Measurements from ENCODE around the gene TMEM178B. TPM values are rescaled to one million over a fixed set of nuclear protein-coding genes. Genes with fewer than 3 reads are reported as not detected.
"Not testable (repeated sequence)": the region's sequence is repeated elsewhere in the genome, so short reads cannot be mapped to it uniquely, and the experiment has no call there.

Gene TMEM178B
- total RNA-seq, 2 experiments from 2014 or later, result 1.7 TPM

GRCh38 chr7:141362580-141363435, 288.9 kb downstream of the TMEM178B start:
- H3K36me3 Mint-ChIP-seq (ENCODE audit: low read depth), result no peaks in the 10 kb centered on the region
- H3K4me3 Mint-ChIP-seq, result no peak overlapping the region
- no peaks in the 10 kb centered on the region for H3K4me1 Mint-ChIP-seq
- H3K27ac Mint-ChIP-seq, result no peak overlapping the region
- CTCF ChIA-PET, result no interaction called here
- H3K9me3 Mint-ChIP-seq, result peaks cover 3% of the 10 kb centered on the region
- POLR2A ChIA-PET, result no interaction called here
- no peaks in the 10 kb centered on the region for H3K27me3 Mint-ChIP-seq
- no peak for DNase-seq

GRCh38 chr7:141363748-141364147, 289.9 kb downstream of the TMEM178B start:
- Mint-ChIP-seq H3K27me3 (no peaks in the 10 kb centered on the region), H3K4me1 (no peaks in the 10 kb centered on the region), H3K9me3 (peaks cover 3% of the 10 kb centered on the region), H3K36me3 (ENCODE audit: low read depth) (no peaks in the 10 kb centered on the region), H3K27ac (no peak overlapping the region), H3K4me3 (no peak overlapping the region)
- CTCF ChIA-PET, result interaction anchor here (0.7 kb wide), 1 partner anchor 650 kb away, joined by 4 read pairs; no protein-coding TSS in a partner anchor
- POLR2A ChIA-PET, result no interaction called here
- DNase-seq, result no peak

GRCh38 chr7:141366091-141366621, 292.3 kb downstream of the TMEM178B start:
- Mint-ChIP-seq H3K4me1 (no peaks in the 10 kb centered on the region), H3K27ac (no peak overlapping the region), H3K4me3 (no peak overlapping the region), H3K36me3 (ENCODE audit: low read depth) (no peaks in the 10 kb centered on the region), H3K9me3 (no peaks in the 10 kb centered on the region), H3K27me3 (no peaks in the 10 kb centered on the region)
- ChIA-PET POLR2A (no interaction called here), CTCF (no interaction called here)
- DNase-seq, result no peak

- ChIA-PET POLR2A (no interaction called here), CTCF (no interaction called here)
- Mint-ChIP-seq H3K9me3 (no peaks in the 10 kb centered on the region), H3K4me1 (no peaks in the 10 kb centered on the region), H3K4me3 (no peak overlapping the region), H3K36me3 (ENCODE audit: low read depth) (no peaks in the 10 kb centered on the region), H3K27me3 (peaks cover 6% of the 10 kb centered on the region), H3K27ac (no peak overlapping the region)
- no peak for DNase-seq
These were observed 295.6 kb downstream of the TMEM178B start for GRCh38 chr7:141369422-141369821.

GRCh38 chr7:141370178-141370577, 296.3 kb downstream of the TMEM178B start:
- Mint-ChIP-seq H3K4me1 (no peaks in the 10 kb centered on the region), H3K36me3 (ENCODE audit: low read depth) (no peaks in the 10 kb centered on the region), H3K4me3 (no peak overlapping the region), H3K9me3 (no peaks in the 10 kb centered on the region), H3K27ac (no peak overlapping the region), H3K27me3 (peaks cover 6% of the 10 kb centered on the region)
- DNase-seq, result no peak
- POLR2A ChIA-PET, result no interaction called here
- CTCF ChIA-PET, result interaction anchor here (1.0 kb wide), 1 partner anchor 15 kb away, joined by 3 read pairs; no protein-coding TSS in a partner anchor

- Mint-ChIP-seq H3K27ac (no peak overlapping the region), H3K36me3 (ENCODE audit: low read depth) (no peaks in the 10 kb centered on the region), H3K4me1 (no peaks in the 10 kb centered on the region), H3K4me3 (no peak overlapping the region), H3K27me3 (peaks cover 6% of the 10 kb centered on the region), H3K9me3 (no peaks in the 10 kb centered on the region)
- ChIA-PET CTCF (interaction anchor here (1.0 kb wide), 1 partner anchor 15 kb away, joined by 3 read pairs; no protein-coding TSS in a partner anchor), POLR2A (no interaction called here)
- DNase-seq, result no peak
These were observed 296.8 kb downstream of the TMEM178B start for GRCh38 chr7:141370650-141371049.

GRCh38 chr7:141374425-141374824, 300.6 kb downstream of the TMEM178B start:
- H3K27ac Mint-ChIP-seq, result no peak overlapping the region
- no peak for DNase-seq
- ChIA-PET CTCF (no interaction called here), POLR2A (no interaction called here)
- H3K9me3 Mint-ChIP-seq, result no peaks in the 10 kb centered on the region
- no peaks in the 10 kb centered on the region for H3K36me3 Mint-ChIP-seq (ENCODE audit: low read depth)
- no peaks in the 10 kb centered on the region for H3K4me1 Mint-ChIP-seq
- peaks cover 6% of the 10 kb centered on the region for H3K27me3 Mint-ChIP-seq
- H3K4me3 Mint-ChIP-seq, result no peak overlapping the region

GRCh38 chr7:141375442-141375841, 301.6 kb downstream of the TMEM178B start:
- Mint-ChIP-seq H3K4me1 (no peaks in the 10 kb centered on the region), H3K36me3 (ENCODE audit: low read depth) (no peaks in the 10 kb centered on the region), H3K4me3 (no peak overlapping the region), H3K9me3 (no peaks in the 10 kb centered on the region), H3K27ac (no peak overlapping the region), H3K27me3 (peaks cover 6% of the 10 kb centered on the region)
- no peak for DNase-seq
- ChIA-PET CTCF (no interaction called here), POLR2A (no interaction called here)

GRCh38 chr7:141377906-141378305, 304.0 kb downstream of the TMEM178B start:
- CTCF ChIA-PET, result no interaction called here
- H3K27me3 Mint-ChIP-seq, result peaks cover 5% of the 10 kb centered on the region
- no peak for DNase-seq
- no peak overlapping the region for H3K4me3 Mint-ChIP-seq
- no peaks in the 10 kb centered on the region for H3K9me3 Mint-ChIP-seq
- POLR2A ChIA-PET, result no interaction called here
- no peak overlapping the region for H3K27ac Mint-ChIP-seq
- no peaks in the 10 kb centered on the region for H3K4me1 Mint-ChIP-seq
- H3K36me3 Mint-ChIP-seq (ENCODE audit: low read depth), result no peaks in the 10 kb centered on the region

- H3K27ac Mint-ChIP-seq, result no peak overlapping the region
- H3K9me3 Mint-ChIP-seq, result no peaks in the 10 kb centered on the region
- no peaks in the 10 kb centered on the region for H3K36me3 Mint-ChIP-seq (ENCODE audit: low read depth)
- H3K4me1 Mint-ChIP-seq, result no peaks in the 10 kb centered on the region
- peaks cover 5% of the 10 kb centered on the region for H3K27me3 Mint-ChIP-seq
- no peak for DNase-seq
- POLR2A ChIA-PET, result no interaction called here
- CTCF ChIA-PET, result no interaction called here
- H3K4me3 Mint-ChIP-seq, result no peak overlapping the region
These were observed 304.5 kb downstream of the TMEM178B start for GRCh38 chr7:141378405-141378804.

- H3K36me3 Mint-ChIP-seq (ENCODE audit: low read depth), result no peaks in the 10 kb centered on the region
- H3K27ac Mint-ChIP-seq, result no peak overlapping the region
- no peak for DNase-seq
- H3K9me3 Mint-ChIP-seq, result no peaks in the 10 kb centered on the region
- CTCF ChIA-PET, result no interaction called here
- peaks cover 7% of the 10 kb centered on the region for H3K27me3 Mint-ChIP-seq
- POLR2A ChIA-PET, result no interaction called here
- no peaks in the 10 kb centered on the region for H3K4me1 Mint-ChIP-seq
- H3K4me3 Mint-ChIP-seq, result no peak overlapping the region
These were observed 308.0 kb downstream of the TMEM178B start for GRCh38 chr7:141381794-141382427.

GRCh38 chr7:141383356-141383755, 309.5 kb downstream of the TMEM178B start:
- H3K27me3 Mint-ChIP-seq, POLR2A ChIA-PET: not testable (repeated sequence)

GRCh38 chr7:141386881-141387280, 313.0 kb downstream of the TMEM178B start:
- no peak for DNase-seq
- no peaks in the 10 kb centered on the region for H3K36me3 Mint-ChIP-seq (ENCODE audit: low read depth)
- ChIA-PET POLR2A (no interaction called here), CTCF (no interaction called here)
- no peaks in the 10 kb centered on the region for H3K4me1 Mint-ChIP-seq
- peaks cover 7% of the 10 kb centered on the region for H3K27me3 Mint-ChIP-seq
- H3K27ac Mint-ChIP-seq, result no peak overlapping the region
- H3K4me3 Mint-ChIP-seq, result no peak overlapping the region
- H3K9me3 Mint-ChIP-seq, result no peaks in the 10 kb centered on the region

More at GRCh38 chr7:141383356-141383755, 309.5 kb downstream of the TMEM178B start:
- H3K4me1 Mint-ChIP-seq; CTCF ChIA-PET; H3K27ac Mint-ChIP-seq; H3K4me3 Mint-ChIP-seq; H3K9me3 Mint-ChIP-seq; H3K36me3 Mint-ChIP-seq (ENCODE audit: low read depth); DNase-seq: not testable (repeated sequence)
